Vagina (tissue), 2 donors: ENCODE data around the gene ST6GALNAC3.

ENCODE experiments used
- CTCF ChIP-seq, 3 experiments: fragments of 450-650 bp in 2 of 3; fragments of 200-600 bp in 1 of 3; sonication (generic) in 1 of 3; IDR thresholded peaks; one replicate each; pipeline ENCODE4 v1.5.1; 2017 to 2019; ENCODE audit warnings: antibody characterized with exemption in 3 of 3, mild to moderate bottlenecking in 2 of 3, moderate library complexity in 2 of 3
- POLR2A ChIP-seq, 2 donors: fragments of 450-650 bp; IDR thresholded peaks; one replicate each; pipeline ENCODE4 v1.6.1; 2017; ENCODE audit warnings: antibody characterized with exemption in 2 of 2, mild to moderate bottlenecking in 2 of 2, moderate library complexity in 2 of 2
- POLR2AphosphoS5 ChIP-seq, 2 donors: sonication (generic); formaldehyde crosslinking; IDR thresholded peaks; one replicate each; pipeline ENCODE4 v1.9.0; 2017; ENCODE audit warnings: antibody characterized with exemption in 2 of 2, mild to moderate bottlenecking in 2 of 2, low read depth in 1 of 2; ENCODE audit not compliant: insufficient read depth in 1 of 2

GRCh38 chr1:76264642-76265041 lies 190.1 kb downstream of the ST6GALNAC3 start:
- no peak for TF ChIP-seq CTCF (IDR thresholded peaks at IDR 0.05)
- TF ChIP-seq POLR2A (IDR thresholded peaks at IDR 0.05): no peak
- no peak for TF ChIP-seq POLR2AphosphoS5 (IDR thresholded peaks at IDR 0.05; ENCODE audit: insufficient read depth in 1 of 2, low read depth in 1 of 2)
